ENCODE results near the gene ARNT2.

Gene ARNT2

GRCh38 chr15:80404057-80404760 lies at the start of gene ARNT2:
TSS of gene ARNT2 (plus strand) at chr15:80404382. CDS start at chr15:80404516, 134 bp downstream.
- no peak for TF ChIP-seq CTCF (IDR thresholded peaks at IDR 0.05; ENCODE audit: insufficient read depth, low read length, poor library complexity, severe bottlenecking)
- Histone ChIP-seq H3K27me3 (replicated peaks; ENCODE audit: control insufficient read depth, insufficient read depth, low read length) (peaks cover 2% of the 10 kb centered on the region), H3K4me3 (replicated peaks; ENCODE audit: low read depth, low read length) (peak within 1 kb of the TSS; percentile 41), H3K36me3 (ENCODE audit: control insufficient read depth, insufficient read depth, low read length) (no peaks in the 10 kb centered on the region)
- no peak for DNase-seq (ENCODE audit: extremely low read depth, insufficient read length)

- no peak for TF ChIP-seq CTCF (IDR thresholded peaks at IDR 0.05; ENCODE audit: insufficient read depth, low read length, poor library complexity, severe bottlenecking)
- Histone ChIP-seq H3K27me3 (replicated peaks; ENCODE audit: control insufficient read depth, insufficient read depth, low read length) (no peaks in the 10 kb centered on the region; the same call in 1 of the 2 replicates), H3K4me3 (replicated peaks; ENCODE audit: low read depth, low read length) (no peak overlapping the region), H3K36me3 (ENCODE audit: control insufficient read depth, insufficient read depth, low read length) (no peaks in the 10 kb centered on the region)
- DNase-seq (ENCODE audit: extremely low read depth, insufficient read length): no peak
Observed at GRCh38 chr15:80367094-80367493, 37.1 kb upstream of the ARNT2 start.

- DNase-seq (ENCODE audit: extremely low read depth, insufficient read length): no peak
Observed at GRCh38 chr15:80367661-80368060, 36.5 kb upstream of the ARNT2 start.

GRCh38 chr15:80371924-80372323 lies 32.3 kb upstream of the ARNT2 start:
- Histone ChIP-seq H3K4me3 (replicated peaks; ENCODE audit: low read depth, low read length) (no peak overlapping the region), H3K36me3 (ENCODE audit: control insufficient read depth, insufficient read depth, low read length) (no peaks in the 10 kb centered on the region), H3K27me3 (replicated peaks; ENCODE audit: control insufficient read depth, insufficient read depth, low read length) (no peaks in the 10 kb centered on the region)
- no peak for TF ChIP-seq CTCF (IDR thresholded peaks at IDR 0.05; ENCODE audit: insufficient read depth, low read length, poor library complexity, severe bottlenecking)
- DNase-seq (ENCODE audit: extremely low read depth, insufficient read length): no peak

More at GRCh38 chr15:80367661-80368060, 36.5 kb upstream of the ARNT2 start:
- no peak overlapping the region for H3K4me3 ChIP-seq (replicated peaks; ENCODE audit: low read depth, low read length)
- H3K27me3 ChIP-seq (replicated peaks; ENCODE audit: control insufficient read depth, insufficient read depth, low read length): no peaks in the 10 kb centered on the region; the same call in 1 of the 2 replicates
- no peak for TF ChIP-seq CTCF (IDR thresholded peaks at IDR 0.05; ENCODE audit: insufficient read depth, low read length, poor library complexity, severe bottlenecking)
- H3K36me3 ChIP-seq (ENCODE audit: control insufficient read depth, insufficient read depth, low read length): no peaks in the 10 kb centered on the region

- DNase-seq (ENCODE audit: extremely low read depth, insufficient read length): no peak
- Histone ChIP-seq H3K4me3 (replicated peaks; ENCODE audit: low read depth, low read length) (no peak overlapping the region), H3K27me3 (replicated peaks; ENCODE audit: control insufficient read depth, insufficient read depth, low read length) (no peaks in the 10 kb centered on the region), H3K36me3 (ENCODE audit: control insufficient read depth, insufficient read depth, low read length) (no peaks in the 10 kb centered on the region)
- TF ChIP-seq CTCF (IDR thresholded peaks at IDR 0.05; ENCODE audit: insufficient read depth, low read length, poor library complexity, severe bottlenecking): no peak
Observed at GRCh38 chr15:80374441-80374840, 29.7 kb upstream of the ARNT2 start.
